GM12892 (cell line): ENCODE results near the gene DCTN4.

Experiments used
- DNase-seq: peaks from one replicate; pipeline ENCODE4 v3.0.0; 2011; ENCODE audit not compliant: insufficient read length
- FAIRE-seq: peaks from 2 replicates; lab custom pipeline; 2011; peaks lifted over from hg19 to GRCh38; lab: Jason Lieb, UNC
- POLR2A ChIP-seq: IDR thresholded peaks from 2 replicates; pipeline ENCODE4 v1.6.1; 2011; ENCODE audit warnings: low read depth, low read length, control low read depth
- POLR2AphosphoS5 ChIP-seq: IDR thresholded peaks from 2 replicates; pipeline ENCODE4 v1.6.1; 2011; ENCODE audit warnings: low read depth, low read length, control low read depth
- TAF1 ChIP-seq: IDR thresholded peaks from 2 replicates; pipeline ENCODE4 v1.6.1; 2011; ENCODE audit warnings: low read depth, mild to moderate bottlenecking, control low read depth, low read length, borderline replicate concordance

Gene DCTN4

DNA sequence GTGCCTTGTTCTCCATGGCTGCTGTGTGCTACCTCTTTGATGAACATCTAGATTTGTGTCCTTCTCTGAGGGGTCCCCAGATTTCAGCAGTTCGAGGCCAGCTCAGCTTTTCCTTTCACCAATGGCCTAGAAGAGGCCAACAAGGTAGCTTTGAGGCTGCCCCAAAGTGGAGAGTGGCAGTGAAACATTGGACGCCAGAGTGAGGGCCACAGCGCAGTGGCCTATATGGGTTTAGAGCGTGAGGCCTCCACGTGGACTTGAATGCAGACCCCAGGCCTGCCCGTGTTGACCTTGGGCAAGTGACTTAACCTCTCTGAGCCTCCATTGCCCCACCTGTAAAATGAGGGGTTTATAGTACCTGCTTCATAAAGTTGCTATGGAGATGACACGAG is 85.9 kb downstream of the DCTN4 start:
- FAIRE-seq = no peak
- DNase-seq = no peak
- TF ChIP-seq TAF1 (no peak), POLR2A (no peak), POLR2AphosphoS5 (no peak)

- FAIRE-seq (peak; percentile 62), DNase-seq (no peak)
- TF ChIP-seq POLR2A (no peak), TAF1 (no peak), POLR2AphosphoS5 (no peak)
Observed at GRCh38 chr5:150672237-150672883, 86.5 kb downstream of the DCTN4 start.

DNA sequence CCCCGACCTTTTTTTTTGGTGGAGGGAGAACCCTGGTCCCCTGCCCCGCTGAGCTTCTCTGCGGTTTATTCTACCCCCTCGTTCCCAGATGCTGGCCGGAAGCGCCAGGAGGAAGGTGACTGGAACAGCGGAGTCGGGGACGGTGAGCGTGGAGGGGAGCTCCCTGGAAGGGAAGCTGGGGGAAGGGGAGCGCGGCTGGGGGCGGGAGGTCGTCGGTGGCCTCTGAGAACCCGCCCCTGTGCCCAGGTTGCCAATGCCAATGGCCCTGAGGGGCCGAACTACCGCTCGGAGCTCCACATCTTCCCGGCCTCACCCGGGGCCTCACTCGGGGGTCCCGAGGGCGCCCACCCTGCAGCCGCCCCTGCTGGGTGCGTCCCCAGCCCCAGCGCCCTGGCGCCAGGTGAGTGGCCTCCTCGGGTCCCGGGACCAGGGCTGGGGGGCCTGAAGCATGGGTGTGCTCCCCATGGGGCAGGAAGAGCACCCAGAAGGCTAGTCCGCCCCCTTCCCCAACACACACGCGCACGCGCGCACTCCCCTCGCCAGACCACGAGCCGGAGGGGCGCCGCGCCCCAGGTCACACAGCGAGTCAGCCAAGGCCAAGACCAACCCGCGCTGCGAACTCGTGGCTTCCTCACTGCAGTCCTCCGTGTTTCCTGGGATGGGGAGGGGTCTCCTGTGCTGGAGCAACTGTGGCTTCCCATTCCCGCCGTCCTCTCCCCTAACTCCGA is 87.1 kb downstream of the DCTN4 start:
- TF ChIP-seq POLR2A (no peak), POLR2AphosphoS5 (no peak), TAF1 (no peak)
- no peak for DNase-seq
- FAIRE-seq = no peak

- TF ChIP-seq POLR2A (no peak), POLR2AphosphoS5 (no peak), TAF1 (no peak)
- no peak for FAIRE-seq
Observed at GRCh38 chr5:150670948-150671310, 87.9 kb downstream of the DCTN4 start.

DNA sequence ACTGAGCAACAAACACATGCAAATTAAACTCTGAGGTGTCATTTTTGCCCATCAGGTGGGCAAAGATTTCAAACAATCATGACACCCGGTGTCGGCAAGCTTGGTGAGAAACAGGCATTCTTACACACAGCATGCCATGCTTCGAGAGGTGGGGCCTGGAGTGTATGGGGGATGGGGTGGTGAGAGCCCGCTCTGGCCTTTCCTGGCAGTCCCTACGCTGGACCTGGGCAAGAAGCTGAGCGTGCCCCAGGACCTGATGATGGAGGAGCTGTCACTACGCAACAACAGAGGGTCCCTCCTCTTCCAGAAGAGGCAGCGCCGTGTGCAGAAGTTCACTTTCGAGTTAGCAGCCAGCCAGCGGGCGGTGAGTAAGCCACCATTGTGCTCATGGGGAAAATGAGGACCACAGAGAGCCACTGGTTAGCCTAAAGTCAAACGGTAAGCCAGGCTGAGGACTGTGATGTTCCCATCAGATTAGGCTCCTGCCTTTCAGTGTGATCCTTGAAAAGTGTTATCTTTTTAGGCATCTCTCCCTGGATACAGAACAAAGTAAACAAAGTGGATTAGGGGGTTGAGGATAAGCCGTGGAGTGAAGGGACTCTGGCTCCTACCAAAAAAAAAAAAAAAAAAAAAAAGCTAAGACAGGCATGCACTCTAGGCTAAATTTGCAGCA is 88.4 kb downstream of the DCTN4 start:
- TF ChIP-seq POLR2A = no peak
- TF ChIP-seq POLR2AphosphoS5 = no peak
- no peak for TF ChIP-seq TAF1
- no peak for DNase-seq
- FAIRE-seq = no peak

More at GRCh38 chr5:150670948-150671310, 87.9 kb downstream of the DCTN4 start:
- no peak for DNase-seq

DNA sequence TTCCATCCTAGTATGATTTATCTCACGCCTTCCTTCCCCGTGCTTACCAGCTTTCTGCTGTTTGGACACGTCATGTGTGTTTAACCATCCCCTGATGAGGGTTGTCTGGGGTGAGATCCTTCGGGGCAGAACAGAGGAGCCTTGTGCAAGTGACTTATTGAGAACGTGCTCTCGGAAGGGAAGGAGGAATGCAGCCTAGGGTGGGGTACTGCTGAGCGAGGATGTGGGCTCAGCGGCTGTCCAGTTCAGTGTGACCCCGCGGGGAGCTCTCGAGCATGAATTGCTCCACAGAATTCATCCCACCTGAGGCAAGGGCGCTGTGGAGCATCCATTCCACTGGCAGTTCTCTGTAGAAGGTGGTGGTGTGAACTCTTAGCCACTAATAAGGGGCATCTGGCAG is 93.8 kb downstream of the DCTN4 start:
- FAIRE-seq = no peak

DNA sequence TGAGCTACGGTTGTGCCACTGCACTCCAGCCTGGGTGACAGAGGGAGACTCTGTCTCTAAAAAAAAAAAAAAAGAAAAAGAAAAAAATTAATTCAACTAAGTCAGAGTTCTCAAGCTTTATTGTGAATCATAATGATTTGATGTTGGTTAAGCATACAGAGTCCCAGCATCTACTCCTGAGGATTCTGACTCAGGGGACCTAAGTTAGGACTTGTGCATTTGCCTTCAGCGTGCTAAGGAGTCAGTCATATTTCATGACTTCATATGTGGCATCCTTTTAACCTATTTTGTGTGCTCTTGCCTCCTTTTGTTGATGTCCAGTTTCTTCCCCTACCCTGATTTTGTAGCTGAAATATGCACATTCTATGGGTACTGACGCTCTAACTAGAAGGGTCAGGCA is 94.9 kb downstream of the DCTN4 start:
- TF ChIP-seq TAF1 (no peak), POLR2AphosphoS5 (no peak), POLR2A (no peak)
- DNase-seq = no peak
- no peak for FAIRE-seq

More for the DNA sequence above, 93.8 kb downstream of the DCTN4 start:
- TF ChIP-seq POLR2A (no peak), POLR2AphosphoS5 (no peak), TAF1 (no peak)
- DNase-seq = no peak

GRCh38 chr5:150662731-150663516 is 95.9 kb downstream of the DCTN4 start:
- DNase-seq (no peak), FAIRE-seq (no peak)
- TF ChIP-seq POLR2AphosphoS5 (no peak), TAF1 (no peak), POLR2A (no peak)

- FAIRE-seq (no peak), DNase-seq (no peak)
- TF ChIP-seq POLR2A (no peak), TAF1 (no peak), POLR2AphosphoS5 (no peak)
Observed at GRCh38 chr5:150661821-150662596, 96.8 kb downstream of the DCTN4 start.

GRCh38 chr5:150661086-150661485 is 97.7 kb downstream of the DCTN4 start, which contains the start of gene MYOZ3:
Gene MYOZ3, plus strand, starts transcription at chr5:150661251. Its CDS starts 1,691 bp downstream, at chr5:150662942.
- DNase-seq (no peak), FAIRE-seq (no peak)
- TF ChIP-seq POLR2A = no peak
- no peak for TF ChIP-seq POLR2AphosphoS5
- TF ChIP-seq TAF1 = no peak
